ENCODE measurements around the gene AHCYL2.

GRCh38 chr7:129376778-129377700, 152.2 kb downstream of the AHCYL2 start:
- TF ChIP-seq FOXA1 (IDR thresholded peaks at IDR 0.05) (no peak), SP1 (IDR thresholded peaks at IDR 0.05) (no peak), SUZ12 (IDR thresholded peaks at IDR 0.05) (no peak), FOXK2 (IDR thresholded peaks at IDR 0.05) (no peak), TARDBP (IDR thresholded peaks at IDR 0.05) (no peak), ELF4 (IDR thresholded peaks at IDR 0.05) (no peak), NFRKB (IDR thresholded peaks at IDR 0.05) (no peak), ARNT (IDR thresholded peaks at IDR 0.05) (no peak), BHLHE40 (IDR thresholded peaks at IDR 0.05; ENCODE audit: borderline replicate concordance) (no peak), HDGF (IDR thresholded peaks at IDR 0.05; ENCODE audit: borderline replicate concordance) (no peak)

Data from HEK293T (cell line).